Hematopoietic multipotent progenitor cell (in vitro differentiated cells): ENCODE data around the gene BRINP2. TPM values are rescaled to one million over a fixed set of nuclear protein-coding genes. Genes with fewer than 3 reads are reported as not detected.
"Not testable (repeated sequence)": the region's sequence is repeated elsewhere in the genome, so short reads cannot be mapped to it uniquely, and the experiment has no call there.

Experiments
- DNase-seq, 3 donors: peaks; one replicate each; pipeline ENCODE4 v3.0.0-alpha.2; 2011 to 2015; ENCODE audit warnings: low read depth in 2 of 3, low spot score in 2 of 3
- total RNA-seq: library from RNA; depleted of rRNA; stranded (reverse); fragments of >200 nt; gene quantifications from one replicate; pipeline ENCODE4 v1.2.3, GENCODE V29; 2012

BRINP2 gene
- total RNA-seq, 1 donor = under 0.01 TPM

DNA sequence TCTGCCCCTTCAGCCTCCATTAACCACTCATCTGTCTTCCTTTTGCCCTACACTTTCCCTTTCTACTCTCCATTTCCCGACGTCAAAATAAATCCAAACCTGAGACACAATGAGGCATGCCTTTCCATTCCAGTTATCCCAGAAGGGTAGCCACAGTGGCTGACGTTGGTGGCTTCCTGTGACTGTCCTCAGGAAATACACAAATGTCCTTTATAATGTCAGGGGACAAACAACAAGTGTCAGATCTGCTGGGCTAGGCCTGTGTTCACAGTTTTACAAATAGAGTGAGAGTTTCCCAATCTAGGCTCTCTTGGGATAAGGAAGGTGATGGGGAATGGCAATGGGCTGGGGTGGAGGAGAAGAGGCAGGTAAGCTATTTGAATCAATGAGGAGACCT lies 135.3 kb downstream of the BRINP2 start:
- no peak for DNase-seq

GRCh38 chr1:177306981-177307380 lies 136.2 kb downstream of the BRINP2 start:
- no peak for DNase-seq

DNA sequence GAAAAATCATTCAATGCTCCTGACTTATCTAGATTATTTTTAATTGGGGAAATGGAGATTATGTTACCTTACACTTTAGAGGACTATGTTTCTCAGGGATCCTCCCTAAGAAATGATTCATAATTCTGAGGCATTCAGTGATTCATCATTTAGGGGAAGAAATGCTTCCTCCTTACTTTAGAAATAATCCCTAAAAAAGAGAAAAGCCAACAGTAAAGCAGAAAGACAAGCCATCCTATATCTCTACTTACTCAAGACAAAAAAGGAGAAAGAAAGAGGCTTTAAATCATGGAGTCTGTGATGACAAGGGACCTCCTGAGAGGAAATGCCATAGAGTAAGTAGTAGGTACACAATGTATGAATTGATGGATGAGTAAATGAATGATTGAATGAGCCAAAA lies 137.0 kb downstream of the BRINP2 start:
- no peak for DNase-seq

DNA sequence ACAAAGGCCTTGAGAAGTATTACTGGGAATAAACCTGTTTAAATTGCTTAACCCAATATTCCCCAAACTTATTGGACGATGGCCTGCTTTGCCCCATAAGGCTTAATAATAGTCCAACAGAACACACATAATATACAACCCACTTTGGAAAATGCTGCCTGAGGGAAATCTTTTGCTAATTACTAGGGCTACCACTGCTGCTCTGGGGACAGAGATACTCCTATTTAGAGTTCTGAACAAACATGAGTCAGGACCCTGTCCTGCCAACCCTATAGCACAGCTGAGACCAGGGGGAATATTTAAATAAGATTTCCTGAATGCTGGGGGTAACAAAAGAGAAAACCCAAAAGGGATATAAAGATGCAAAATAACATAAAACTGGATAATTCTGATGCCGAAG lies 139.1 kb downstream of the BRINP2 start:
- no peak for DNase-seq

- no peak for DNase-seq
These were observed 139.6 kb downstream of the BRINP2 start for GRCh38 chr1:177310326-177310725.

DNA sequence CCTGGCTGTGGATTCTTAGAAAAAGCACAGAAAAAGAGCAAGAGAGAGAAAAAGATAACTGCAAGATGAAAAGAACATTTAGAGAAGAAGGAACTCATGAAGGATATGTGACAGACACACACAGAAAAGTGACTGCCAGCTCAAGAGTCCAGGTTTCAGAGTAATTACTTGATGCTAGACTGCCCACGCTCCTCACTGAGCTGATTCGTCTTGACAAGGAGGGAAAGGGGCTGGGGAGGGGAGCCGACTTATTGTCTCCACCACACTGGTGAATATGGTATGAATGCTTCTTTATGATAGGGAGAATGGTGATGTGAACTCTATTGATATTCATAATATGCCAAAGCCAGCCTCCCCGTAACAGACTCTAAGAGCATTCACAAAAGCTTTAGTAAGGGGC lies 140.4 kb downstream of the BRINP2 start:
- no peak for DNase-seq

- no peak for DNase-seq
These were observed 140.8 kb downstream of the BRINP2 start for GRCh38 chr1:177311586-177311985.

GRCh38 chr1:177315261-177315660 lies 144.5 kb downstream of the BRINP2 start:
- DNase-seq = no peak

- no peak for DNase-seq
These were observed 145.0 kb downstream of the BRINP2 start for GRCh38 chr1:177315761-177316160.

GRCh38 chr1:177321434-177321833 lies 150.7 kb downstream of the BRINP2 start:
- DNase-seq = not testable (repeated sequence)

DNA sequence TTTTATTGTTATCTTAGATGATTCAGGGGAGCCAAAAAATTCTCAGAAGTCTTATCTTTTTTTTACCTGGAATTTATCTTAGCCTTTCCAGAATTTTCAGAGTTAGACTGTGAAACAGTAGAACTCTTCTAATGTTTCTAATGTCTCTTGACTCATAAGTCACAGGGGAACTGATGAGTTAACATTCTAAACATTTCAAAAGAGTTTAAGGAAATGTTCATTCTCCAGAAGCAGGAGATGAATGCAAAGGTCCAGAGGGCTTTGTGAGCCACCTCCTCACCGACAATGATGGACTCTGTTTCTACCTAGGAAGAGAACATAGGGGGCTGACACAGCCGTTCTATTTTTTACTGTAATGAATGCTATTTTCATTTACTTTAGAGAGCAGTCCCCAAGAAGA lies 157.5 kb downstream of the BRINP2 start:
- DNase-seq = no peak

GRCh38 chr1:177329871-177330270 lies 159.1 kb downstream of the BRINP2 start:
- DNase-seq = no peak

Other genes starting within 250 kb of the BRINP2 start
- under 0.01 TPM for gene ASTN1, start 6.2 kb upstream of the BRINP2 start, total RNA-seq